Heart left ventricle (tissue), 16 donors: ENCODE data around the gene TTLL11. TPM values are rescaled to one million over a fixed set of nuclear protein-coding genes. Genes with fewer than 3 reads are reported as not detected.
A peak's percentile ranks its signal among the peaks of the same experiment; 100 is the strongest.

Experiments used
- ATAC-seq, 4 donors: fragments of 200-7000 bp; cut with Tn5 transposase; one replicate each; pipeline ENCODE4 v1.9.1; 2020 to 2022; ENCODE audit warnings: moderate library complexity in 4 of 4, mild to moderate bottlenecking in 3 of 4, moderate number of reproducible peaks in 1 of 4
- DNase-seq, 5 donors: peaks; one replicate each; pipeline ENCODE4 v3.0.0-alpha.2; 2020
- H3K27ac ChIP-seq, 12 donors: fragments of 200-600 bp; sonication (generic) in 4 of 12; one replicate each; pipeline versions ENCODE4 v1.5.0 to v1.8.0; 2016 to 2022; ENCODE audit warnings: mild to moderate bottlenecking in 2 of 12
- H3K27me3 ChIP-seq, 9 donors: fragments of 200-600 bp; sonication (generic) in 2 of 9; one replicate each; pipeline versions ENCODE4 v1.5.1 to v1.8.0; 2016 to 2022; ENCODE audit warnings: mild to moderate bottlenecking in 3 of 9
- H3K36me3 ChIP-seq, 9 donors: fragments of 200-600 bp; sonication (generic) in 2 of 9; one replicate each; pipeline versions ENCODE4 v1.5.0 to v1.8.0; 2018 to 2022; ENCODE audit warnings: mild to moderate bottlenecking in 2 of 9
- H3K4me1 ChIP-seq, 12 donors: fragments of 200-600 bp; sonication (generic) in 4 of 12; one replicate each; pipeline versions ENCODE4 v1.5.0 to v1.8.0; 2016 to 2022; ENCODE audit warnings: mild to moderate bottlenecking in 3 of 12
- H3K4me3 ChIP-seq, 12 donors: fragments of 200-600 bp; sonication (generic) in 4 of 12; one replicate each; pipeline versions ENCODE4 v1.5.0 to v1.8.0; 2017 to 2022; ENCODE audit warnings: mild to moderate bottlenecking in 9 of 12, moderate library complexity in 4 of 12
- H3K9me3 ChIP-seq, 12 donors: fragments of 200-600 bp; sonication (generic) in 4 of 12; one replicate each; pipeline versions ENCODE4 v1.5.0 to v1.8.0; 2016 to 2022; ENCODE audit warnings: mild to moderate bottlenecking in 1 of 12
- CTCF ChIP-seq, 12 donors: fragments of 200-600 bp; sonication (generic) in 4 of 12; IDR thresholded peaks; one replicate each; pipeline versions ENCODE4 v1.5.0 to v1.8.0; 2018 to 2022; ENCODE audit warnings: antibody characterized with exemption in 12 of 12, mild to moderate bottlenecking in 5 of 12
- POLR2A ChIP-seq, 2 donors: fragments of 450-650 bp; IDR thresholded peaks; one replicate each; pipeline ENCODE4 v1.6.1; 2017; ENCODE audit warnings: antibody characterized with exemption in 2 of 2, mild to moderate bottlenecking in 2 of 2, moderate library complexity in 2 of 2
- WGBS, 4 donors: extraction: QIAGEN DNeasy Blood & Tissue Kit in 2 of 4; methylation state at CpG; one replicate each; pipeline versions ENCODE4 v1.1.5 to v1.1.7; 2013 to 2018; 5-methylcytosine and 5-hydroxymethylcytosine counted together
- intact Hi-C, 10 donors: fragments of 100-400 bp; cut with DNase I; formaldehyde crosslinking; loops; one replicate each; pipeline versions ENCODE4 v1.11.1 to v1.14.2; 2022
- polyA plus RNA-seq, 2 donors: library from polyadenylated mRNA; stranded (reverse); fragments of 200-250 nt; gene quantifications; one replicate each; pipeline ENCODE4 v1.2.3, GENCODE V29; 2013
- total RNA-seq, 9 donors: library from RNA; depleted of rRNA in 2 of 9; stranded (reverse); fragments of >200 nt in 2 of 9; fragmentation: NEBNext Ultra II Directional in 3 of 9; extraction: Animal tissue kit (Norgen Biotek cat#: 25700) in 3 of 9; gene quantifications; one replicate each; pipeline versions ENCODE4 v1.1.0 to v1.2.4, GENCODE V29; 2016 to 2023
- donor health status: ischemic (EF 13 %, LVEDD 7.1; RV severe dilation, severe dysfunction).
- donor health status: healthy with polysubstance abuse.
- donor health status: DM: no; HTN: yes; CAD: no.
- donor health status: DM: no; HTN: no; CAD: no.
- donor health status: ischemic (EF 25% LVEDD 6.9; RV normal size, moderate dysfunction).
- donor health status: ischemic (EF 25% LVEDD 5.7; RV mildly dilated, moderate dysfunction).
- donor health status: healthy.
- donor health status: DM: yes; HTN: yes; CAD: no.
- donor health status: ischemic (EF 35%, LVEDD 5.7; RV mildly dilated, moderate dysfunction).
- donor health status: nonischemic (EF 11% LVEDD 7.7; RV severe dilation, severe dysfunction).
- donor health status: DM: yes; HTN: yes; CAD: no.
- donor health status: PGD.
- donor health status: ischemic (EF 29% LVEDD 5.4; RV normal size, mild dysfunction).
- donor health status: nonischemic (EF 23%, LVEDD 6.1; RV moderate dilation, normal function).

TTLL11 gene
- total and polyA plus RNA-seq, 11 donors: 2.7 to 10.9 (median 7.9) TPM

DNA sequence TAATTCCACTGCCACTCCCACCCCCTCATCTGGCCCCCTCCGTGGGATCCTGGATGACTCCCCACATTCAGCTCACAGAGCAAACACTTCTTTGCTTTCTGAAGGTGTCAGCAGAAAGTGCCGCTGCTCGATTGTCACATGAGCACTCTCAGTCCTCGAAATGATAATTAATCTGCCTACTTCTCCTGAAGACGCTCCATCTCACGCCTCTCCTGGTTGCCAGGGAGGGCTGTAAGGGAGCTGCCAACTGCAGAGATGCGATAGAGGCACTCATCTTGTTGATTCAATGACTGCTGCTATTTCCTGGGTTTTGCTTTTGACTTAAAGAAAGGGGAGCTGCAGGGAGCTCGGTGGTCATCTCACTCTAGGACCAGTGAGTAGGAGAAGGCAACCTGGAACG, 235.2 kb downstream of the TTLL11 start:
- no peak overlapping the region for H3K27ac ChIP-seq
- 71 to 75% (median 74%) methylated on average over 9 of the region's 9 CpGs for WGBS, 4 donors
- peaks cover 0 to 26% (median 13%) of the 10 kb centered on the region in 12 donors for H3K4me1 ChIP-seq
- no peak for TF ChIP-seq POLR2A (IDR thresholded peaks at IDR 0.05)
- TF ChIP-seq CTCF (IDR thresholded peaks at IDR 0.05): no peak
- no peaks in the 10 kb centered on the region for H3K36me3 ChIP-seq
- ATAC-seq (no peak), DNase-seq (no peak)
- intact Hi-C loops: loop anchor here in 3 of 10 donors (5.0 to 10.0 kb wide), 4 partner anchors 76 to 303 kb away; no protein-coding TSS in a partner anchor
- H3K27me3 ChIP-seq: no peaks in the 10 kb centered on the region
- H3K4me3 ChIP-seq: no peak overlapping the region
- no peaks in the 10 kb centered on the region for H3K9me3 ChIP-seq

DNA sequence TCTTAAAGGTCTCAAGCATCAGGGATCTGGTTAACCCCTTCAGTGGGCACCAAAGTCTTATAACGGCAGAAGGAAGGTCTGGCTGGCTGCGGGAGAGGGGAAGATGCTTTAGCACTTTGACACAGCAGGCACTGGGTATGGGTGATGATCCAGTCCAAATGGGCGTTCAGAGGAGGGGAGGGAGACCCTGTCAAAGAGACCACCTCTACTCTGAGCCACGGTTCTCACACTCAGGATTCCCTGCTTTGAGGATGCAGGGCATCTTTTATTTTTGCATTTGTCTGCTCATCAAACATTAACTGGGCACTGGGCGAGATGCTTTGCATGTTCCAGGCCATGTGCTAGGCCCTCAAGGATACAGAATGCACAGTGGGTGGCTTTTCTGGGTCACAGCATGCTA, 237.6 kb downstream of the TTLL11 start:
- no peaks in the 10 kb centered on the region for H3K9me3 ChIP-seq
- intact Hi-C loops: loop anchor here in 3 of 10 donors (5.0 to 10.0 kb wide), 4 partner anchors 73 to 301 kb away; no protein-coding TSS in a partner anchor
- DNase-seq (peak in 1 of 5 donors; percentile 18), ATAC-seq (no peak)
- peaks cover 0 to 22% (median 12%) of the 10 kb centered on the region in 12 donors for H3K4me1 ChIP-seq
- no peaks in the 10 kb centered on the region for H3K36me3 ChIP-seq
- no peak overlapping the region for H3K4me3 ChIP-seq
- 68 to 84% (median 82%) methylated on average over 5 of the region's 5 CpGs for WGBS, 4 donors
- TF ChIP-seq CTCF (IDR thresholded peaks at IDR 0.05): no peak
- H3K27me3 ChIP-seq: no peaks in the 10 kb centered on the region
- H3K27ac ChIP-seq: no peak overlapping the region

- intact Hi-C loops: loop anchor here in 1 of 10 donors (10.0 kb wide), 1 partner anchor 299 kb away; no protein-coding TSS in a partner anchor
- 94 to 96% (median 95%) methylated on average over 9 to 11 of the region's 11 CpGs for WGBS, 4 donors
- peak in 3 of 4 donors; percentile 4 to 5 (median 5) for ATAC-seq
Measured at GRCh38 chr9:121853617-121854395, 239.3 kb downstream of the TTLL11 start.

More at GRCh38 chr9:121853617-121854395, 239.3 kb downstream of the TTLL11 start:
- H3K36me3 ChIP-seq: no peaks in the 10 kb centered on the region
- H3K9me3 ChIP-seq: peaks cover 0 to 10% (median 0%) of the 10 kb centered on the region in 12 donors
- peak in 1 of 5 donors; percentile 4 for DNase-seq
- H3K27me3 ChIP-seq: no peaks in the 10 kb centered on the region
- TF ChIP-seq POLR2A (IDR thresholded peaks at IDR 0.05): no peak
- TF ChIP-seq CTCF (IDR thresholded peaks at IDR 0.05): no peak
- H3K4me1 ChIP-seq: peaks cover 0 to 18% (median 11%) of the 10 kb centered on the region in 12 donors
- H3K4me3 ChIP-seq: no peak overlapping the region
- peak overlapping the region in 3 of 12 donors; percentile 59 to 65 (median 60) for H3K27ac ChIP-seq
